NCI-H2196 treated with DMSO at 0.1 percent for 48 hours (cell line): Measurements from ENCODE around the gene OGFOD3.
"Not testable (repeated sequence)": the region's sequence is repeated elsewhere in the genome, so short reads cannot be mapped to it uniquely, and the experiment has no call there.

Experiments used
- DNase-seq: peaks from one replicate; lab custom pipeline; 2025; ENCODE audit not compliant: unreplicated experiment; lab: John Stamatoyannopoulos, UW

OGFOD3 gene

DNA sequence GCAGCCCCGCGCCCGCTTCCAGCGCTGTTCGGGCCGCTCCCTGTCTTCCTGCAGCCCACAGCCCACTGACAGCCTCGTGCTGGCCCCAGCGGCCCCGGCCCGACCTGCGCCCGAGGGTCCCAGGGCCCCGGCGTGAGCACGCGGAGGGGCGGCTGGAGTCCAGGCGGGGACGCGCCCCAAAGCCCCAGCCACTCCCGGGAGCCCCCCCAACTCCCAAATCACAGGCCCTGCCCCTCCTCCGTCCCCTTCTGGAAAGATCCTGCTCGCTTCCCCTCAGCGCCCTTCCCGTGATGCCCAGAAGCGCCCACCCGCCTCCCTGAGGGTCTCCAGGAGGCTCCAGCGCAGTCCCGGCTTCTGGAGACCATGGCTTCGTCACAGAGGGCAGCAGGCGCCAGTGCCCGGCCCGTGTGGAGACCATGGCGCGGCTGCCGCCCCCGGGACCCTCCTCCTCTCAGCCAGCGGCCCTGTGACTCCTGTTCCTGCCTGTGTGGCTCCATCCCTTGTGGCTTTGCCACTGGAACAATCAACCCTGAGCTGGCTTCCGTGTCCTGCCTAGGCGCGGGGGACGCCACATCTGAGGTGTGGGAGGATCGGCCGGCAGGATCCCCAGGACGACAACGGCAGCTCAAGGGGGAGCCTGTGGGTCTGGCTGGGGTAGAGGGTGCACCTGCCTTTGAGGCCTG, 42.9 kb downstream of the OGFOD3 start:
- no peak for DNase-seq

DNA sequence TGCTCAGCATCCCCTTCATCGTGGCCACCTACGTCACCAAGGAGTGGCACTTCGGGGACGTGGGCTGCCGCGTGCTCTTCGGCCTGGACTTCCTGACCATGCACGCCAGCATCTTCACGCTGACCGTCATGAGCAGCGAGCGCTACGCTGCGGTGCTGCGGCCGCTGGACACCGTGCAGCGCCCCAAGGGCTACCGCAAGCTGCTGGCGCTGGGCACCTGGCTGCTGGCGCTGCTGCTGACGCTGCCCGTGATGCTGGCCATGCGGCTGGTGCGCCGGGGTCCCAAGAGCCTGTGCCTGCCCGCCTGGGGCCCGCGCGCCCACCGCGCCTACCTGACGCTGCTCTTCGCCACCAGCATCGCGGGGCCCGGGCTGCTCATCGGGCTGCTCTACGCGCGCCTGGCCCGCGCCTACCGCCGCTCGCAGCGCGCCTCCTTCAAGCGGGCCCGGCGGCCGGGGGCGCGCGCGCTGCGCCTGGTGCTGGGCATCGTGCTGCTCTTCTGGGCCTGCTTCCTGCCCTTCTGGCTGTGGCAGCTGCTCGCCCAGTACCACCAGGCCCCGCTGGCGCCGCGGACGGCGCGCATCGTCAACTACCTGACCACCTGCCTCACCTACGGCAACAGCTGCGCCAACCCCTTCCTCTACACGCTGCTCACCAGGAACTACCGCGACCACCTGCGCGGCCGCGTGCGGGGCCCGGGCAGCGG, 43.6 kb downstream of the OGFOD3 start:
- DNase-seq = no peak

DNA sequence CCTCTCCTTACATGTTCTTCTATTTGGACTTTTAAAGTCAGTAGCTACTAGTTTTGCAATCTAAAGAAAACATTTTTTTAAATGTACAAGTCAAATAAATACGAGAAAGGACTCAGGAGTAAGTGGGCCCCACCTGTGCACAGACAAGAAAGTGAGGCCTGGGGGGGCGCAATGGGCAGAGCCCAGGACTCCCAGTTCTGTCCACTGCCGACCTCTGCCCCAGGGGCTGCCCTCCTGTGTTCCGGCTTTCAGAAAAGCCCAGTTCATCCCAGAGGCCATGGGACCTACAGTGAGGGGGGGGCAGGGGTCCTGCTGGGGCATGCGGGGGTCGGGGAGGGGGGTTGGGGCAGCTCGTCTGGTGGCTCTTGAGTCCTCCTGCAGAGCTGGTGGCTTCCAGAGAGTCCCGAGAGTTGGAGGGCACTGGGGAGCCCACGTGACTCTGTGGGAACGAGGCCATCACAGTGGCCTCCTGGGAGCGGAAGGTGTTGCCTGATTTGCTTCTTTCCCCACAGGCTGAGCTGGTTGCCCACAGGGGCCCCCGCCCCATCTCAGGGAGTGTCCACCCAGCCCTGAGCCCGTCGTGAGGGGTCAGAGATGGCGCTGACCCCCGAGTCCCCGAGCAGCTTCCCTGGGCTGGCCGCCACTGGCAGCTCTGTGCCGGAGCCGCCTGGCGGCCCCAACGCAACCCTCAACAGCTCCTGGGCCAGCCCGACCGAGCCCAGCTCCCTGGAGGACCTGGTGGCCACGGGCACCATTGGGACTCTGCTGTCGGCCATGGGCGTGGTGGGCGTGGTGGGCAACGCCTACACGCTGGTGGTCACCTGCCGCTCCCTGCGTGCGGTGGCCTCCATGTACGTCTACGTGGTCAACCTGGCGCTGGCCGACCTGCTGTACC, 44.4 kb downstream of the OGFOD3 start:
- no peak for DNase-seq

DNA sequence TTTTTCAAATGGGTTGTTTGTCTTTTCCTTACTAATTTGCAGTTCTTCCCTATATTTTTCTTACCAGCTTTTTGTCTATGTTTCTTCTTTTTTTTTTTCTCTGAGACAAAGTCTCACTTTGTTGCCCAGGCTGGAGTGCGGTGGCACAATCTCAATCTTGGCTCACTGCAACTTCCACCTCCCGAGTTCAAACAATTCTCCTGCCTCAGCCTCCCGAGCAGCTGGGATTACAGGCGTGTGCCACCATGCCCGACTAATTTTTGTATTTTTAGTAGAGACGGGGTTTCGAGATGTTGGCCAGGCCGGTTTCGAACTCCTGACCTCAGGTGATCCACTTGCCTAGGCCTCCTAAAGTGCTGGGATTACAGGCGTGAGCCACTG, 45.3 kb downstream of the OGFOD3 start:
- not testable (repeated sequence) for DNase-seq

DNA sequence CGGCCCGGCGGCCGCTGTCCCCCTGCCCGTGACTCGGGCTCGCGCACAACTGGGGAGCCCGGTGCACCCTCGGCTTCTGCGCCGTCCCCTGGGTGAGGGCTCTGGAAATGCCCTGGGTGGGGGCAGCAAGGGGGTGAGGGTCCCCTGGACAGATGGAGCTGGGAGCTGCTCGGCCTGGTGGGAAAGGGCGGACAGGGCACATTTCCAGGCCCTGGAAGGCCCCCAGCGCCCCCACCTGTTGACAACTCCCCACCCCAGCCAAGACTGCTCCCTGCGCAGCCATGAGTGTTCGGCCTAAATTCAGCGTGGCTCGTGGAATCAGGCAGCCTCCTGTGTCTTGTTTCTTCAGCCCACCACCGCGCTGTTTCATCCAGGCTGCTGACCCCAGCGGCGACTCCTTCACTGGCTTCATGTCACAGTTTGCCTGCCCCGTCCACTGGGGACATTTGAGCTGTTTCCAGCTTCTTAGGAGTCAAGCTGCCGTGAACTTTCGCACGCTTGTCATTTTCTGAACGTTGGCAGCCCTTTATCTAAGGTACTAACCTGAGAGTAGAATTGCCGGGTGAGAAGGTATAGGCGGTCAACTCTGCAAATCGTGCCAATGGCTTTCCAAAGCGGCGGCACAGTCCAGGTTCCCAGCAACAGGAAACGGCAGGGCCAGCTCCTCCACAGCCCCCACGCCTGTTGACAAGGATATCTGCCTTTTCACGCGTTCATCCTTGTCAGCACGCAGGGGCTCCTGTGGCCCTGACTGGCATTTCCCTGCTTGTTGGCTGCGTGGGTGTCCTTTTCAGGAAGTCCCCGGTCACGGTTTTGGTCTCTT, 45.9 kb downstream of the OGFOD3 start:
- DNase-seq = no peak

DNA sequence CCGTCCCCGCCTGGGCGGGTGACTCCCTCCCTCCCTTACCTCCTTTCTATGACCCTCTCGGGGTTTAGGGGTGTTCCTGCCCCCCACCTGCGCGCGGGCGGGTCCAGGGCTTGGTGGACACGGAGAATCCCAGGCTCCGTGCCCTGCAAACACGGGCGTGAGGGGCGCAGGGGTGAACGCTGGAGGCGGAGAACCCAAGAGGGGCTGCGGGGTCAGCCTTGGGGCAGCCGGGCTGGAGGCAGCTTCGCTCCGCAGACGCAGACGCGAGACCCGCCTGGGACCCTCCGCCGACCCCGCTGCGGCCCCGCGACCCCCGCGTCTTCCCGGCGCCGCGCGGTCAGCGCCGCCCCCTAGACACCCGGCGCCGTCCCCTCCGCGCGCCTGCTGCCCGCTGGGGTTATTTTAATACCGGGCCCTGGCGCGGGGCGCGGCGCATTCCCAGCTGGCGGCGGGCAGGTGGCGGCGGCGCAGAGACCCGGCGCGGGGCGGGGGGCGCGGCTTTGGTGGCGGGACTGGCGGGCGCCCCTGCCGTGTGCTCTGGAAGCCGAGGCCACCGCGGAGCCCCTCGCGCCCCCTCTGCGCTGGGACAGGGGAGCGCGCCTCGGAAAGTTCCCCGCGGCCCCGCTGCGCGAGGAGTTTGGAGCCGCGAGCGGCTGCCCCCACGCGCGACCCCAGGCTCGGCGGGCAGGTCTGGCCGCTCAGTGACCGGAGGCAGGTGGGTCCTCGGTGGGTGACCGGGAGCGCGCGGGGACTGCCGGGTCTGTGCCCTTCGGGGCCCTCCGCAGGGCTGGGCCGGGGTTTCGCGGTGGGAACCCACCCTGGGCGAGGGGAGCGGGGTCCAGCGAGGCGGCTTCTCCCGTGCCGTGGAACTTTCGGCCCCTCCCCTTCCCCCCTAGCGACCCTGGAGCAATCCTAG, 46.8 kb downstream of the OGFOD3 start, which contains the start of gene UTS2R:
Gene UTS2R (plus strand): TSS at position 433 of the 916 bp plus-strand sequence. CDS start 2,560 bp downstream, outside the sequence.
- no peak for DNase-seq

DNA sequence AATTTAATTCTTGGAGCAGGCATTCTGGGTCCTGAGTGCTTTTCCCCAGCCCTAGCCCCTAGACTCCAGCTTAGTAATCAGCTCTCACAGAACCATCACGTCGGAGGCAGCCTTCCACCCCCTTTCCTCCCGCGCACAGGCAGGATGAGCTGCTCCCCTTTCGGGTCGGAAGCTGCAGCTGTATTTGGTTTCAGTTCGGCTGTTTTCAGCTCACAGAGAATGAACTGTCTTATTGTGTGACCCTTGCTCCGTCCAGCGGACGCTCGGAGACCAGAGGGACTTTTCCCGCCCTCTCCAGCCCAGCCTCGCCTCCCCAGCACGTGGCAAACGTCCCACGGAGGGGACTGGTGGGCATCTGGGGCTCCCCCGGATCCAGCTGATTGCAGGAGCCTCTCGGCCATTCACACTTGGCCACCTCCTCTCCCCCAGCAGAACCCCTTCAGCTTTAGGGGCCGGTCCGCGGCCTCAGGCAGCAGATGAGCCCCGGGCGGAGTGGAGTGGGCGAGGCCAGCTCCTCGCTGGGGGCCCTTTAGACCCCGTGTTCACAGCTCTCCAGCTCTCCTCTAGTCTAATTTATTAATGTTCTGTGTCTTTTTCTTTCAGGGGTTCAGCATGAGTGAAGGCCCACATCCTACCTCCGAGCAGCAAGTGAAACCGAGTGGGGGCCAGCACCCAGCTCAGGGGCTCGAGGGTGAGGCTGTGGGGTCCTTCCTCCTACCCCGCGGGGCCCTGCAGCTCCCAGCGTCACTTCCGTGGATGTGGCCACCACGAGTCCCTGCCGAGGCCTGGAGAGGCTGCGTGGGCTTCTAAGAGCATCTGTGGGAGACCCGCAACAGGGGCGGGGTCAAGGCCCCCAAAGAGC, 47.7 kb downstream of the OGFOD3 start:
- no peak for DNase-seq

DNA sequence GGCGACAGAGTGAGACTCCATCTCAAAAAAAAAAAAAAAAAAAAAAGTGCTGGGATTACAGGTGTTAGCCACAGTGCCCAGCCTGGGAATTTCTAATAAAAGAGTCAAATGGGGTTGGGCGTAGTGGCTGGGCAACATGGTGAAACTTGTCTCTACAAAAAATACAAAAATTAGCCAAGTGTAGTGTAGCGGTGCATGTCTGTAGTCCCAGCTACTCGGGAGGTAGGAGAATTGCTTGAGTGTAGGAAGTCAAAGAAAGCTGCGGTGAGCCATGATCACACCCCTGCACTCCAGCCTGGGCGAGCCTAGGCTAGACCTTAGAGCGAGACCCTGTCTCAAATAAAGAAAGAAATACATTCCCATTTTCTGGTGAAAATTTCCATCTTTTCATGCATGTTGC, 49.2 kb downstream of the OGFOD3 start:
- DNase-seq = no peak

DNA sequence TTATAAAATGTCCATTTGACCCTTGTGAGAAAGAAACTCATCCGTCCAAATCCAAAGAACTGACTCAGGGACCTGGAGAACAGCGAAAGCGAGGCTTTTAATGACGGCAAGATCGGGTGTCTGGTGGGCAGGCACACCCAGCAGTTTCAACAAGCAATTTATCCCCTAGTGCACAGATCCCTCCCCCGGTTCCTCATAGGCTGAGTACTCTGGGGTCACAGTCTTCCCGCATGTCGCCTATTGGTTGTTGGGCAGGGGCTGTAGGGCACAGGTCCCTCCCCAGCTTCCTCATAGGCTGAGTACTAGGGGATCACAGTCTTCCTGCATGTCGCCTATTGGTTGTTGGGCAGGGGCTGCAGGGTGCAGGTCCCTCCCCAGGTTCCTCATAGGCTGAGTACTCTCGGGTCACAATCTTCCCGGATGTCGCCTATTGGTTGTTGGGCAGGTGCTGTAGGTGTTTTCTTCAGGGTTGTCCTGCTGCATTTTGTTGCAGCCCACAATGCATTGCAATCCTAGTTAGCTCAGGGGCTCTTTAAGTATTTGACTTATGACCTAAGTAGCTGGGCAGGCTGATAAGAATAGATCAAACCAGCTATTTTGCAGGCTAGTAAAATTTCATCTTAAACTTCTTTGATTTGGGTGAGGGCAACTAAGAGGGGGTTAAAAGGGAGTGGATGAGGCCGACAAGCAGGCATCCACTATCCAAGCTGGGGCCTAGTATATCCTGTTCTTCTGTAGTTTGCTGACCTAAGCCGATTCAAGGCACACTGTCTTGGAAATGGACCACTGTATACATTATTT, 50.5 kb downstream of the OGFOD3 start:
- DNase-seq = peak; percentile 100

DNA sequence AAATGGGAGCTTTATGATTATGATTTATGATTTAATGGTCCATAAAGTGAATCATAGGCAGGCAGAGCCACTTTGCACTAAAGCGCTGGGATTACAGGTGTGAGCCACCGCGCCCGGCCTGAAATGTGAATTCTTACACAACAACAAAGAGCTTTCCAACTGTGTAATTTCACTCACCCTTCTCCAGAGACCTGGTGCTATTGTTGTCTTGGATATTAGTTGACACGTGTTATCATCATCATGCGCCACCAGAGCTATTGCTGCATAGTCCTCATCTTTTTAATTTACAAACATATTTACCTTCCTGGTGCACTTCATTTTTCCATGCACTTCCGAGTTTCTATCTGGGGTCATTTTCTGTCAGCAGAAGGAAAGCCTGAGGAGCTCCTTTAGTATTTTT, 51.6 kb downstream of the OGFOD3 start:
- DNase-seq = no peak

DNA sequence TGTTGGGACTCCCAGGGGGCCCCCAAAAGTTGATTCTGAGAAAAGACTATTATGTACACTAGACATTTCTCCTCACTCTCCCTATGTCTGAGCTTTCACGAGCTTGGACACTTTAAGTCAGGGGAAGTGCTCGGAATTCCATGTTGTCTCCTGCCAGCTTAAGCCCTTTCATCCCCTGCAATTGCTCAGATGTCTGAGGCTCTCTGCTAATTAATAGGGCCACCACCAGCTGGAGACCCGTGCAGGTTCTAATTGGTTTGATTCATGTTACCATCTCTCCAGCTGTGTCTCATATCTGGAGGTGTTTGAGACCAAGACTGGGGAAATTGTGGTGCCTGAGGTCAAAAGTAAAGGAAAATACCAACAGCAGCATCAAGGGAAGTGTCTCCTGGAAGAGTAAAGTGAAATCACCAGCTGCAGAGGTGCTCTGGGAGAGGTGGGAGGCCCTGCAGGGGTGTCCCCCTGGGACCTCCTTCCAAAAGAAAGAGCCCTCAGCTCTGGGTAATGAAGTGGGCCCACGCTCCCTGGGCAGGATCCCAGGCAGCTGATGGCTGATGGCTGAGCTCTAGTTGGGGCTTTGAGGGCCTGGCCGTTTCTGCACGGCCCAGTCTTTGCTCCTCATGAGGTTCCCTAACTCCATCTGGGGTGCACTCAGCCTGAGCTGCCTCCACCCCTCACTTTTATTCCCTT, 52.6 kb downstream of the OGFOD3 start:
- no peak for DNase-seq

DNA sequence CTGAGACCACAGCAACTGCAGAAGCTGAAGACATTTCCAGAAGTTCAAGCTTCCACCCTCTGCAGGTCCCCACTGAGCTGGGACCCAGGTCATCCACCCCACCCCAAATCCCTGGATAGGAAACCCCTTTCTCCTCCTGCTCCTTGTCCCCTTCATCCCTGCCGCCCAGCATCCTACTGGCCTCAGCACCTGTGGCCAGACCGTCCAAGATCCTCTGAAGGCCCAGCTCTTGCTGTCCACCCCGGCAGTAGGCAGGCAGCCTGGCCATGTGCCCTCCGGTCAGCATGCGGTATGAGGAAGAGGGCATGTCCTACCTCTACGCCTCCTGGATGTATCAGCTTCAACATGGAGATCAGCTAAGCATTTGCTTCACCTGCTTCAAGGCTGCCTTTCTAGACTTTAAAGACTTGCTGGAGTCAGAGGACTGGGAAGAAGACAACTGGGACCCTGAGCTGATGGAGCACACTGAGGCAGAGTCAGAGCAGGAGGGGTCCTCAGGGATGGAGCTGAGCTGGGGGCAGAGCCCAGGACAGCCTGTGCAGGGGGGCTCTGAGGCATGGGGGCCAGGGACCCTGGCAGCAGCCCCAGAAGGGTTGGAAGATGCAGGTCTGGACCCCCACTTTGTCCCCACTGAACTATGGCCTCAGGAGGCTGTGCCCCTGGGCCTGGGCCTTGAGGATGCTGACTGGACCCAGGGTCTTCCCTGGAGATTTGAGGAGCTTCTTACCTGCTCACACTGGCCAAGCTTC, 56.3 kb downstream of the OGFOD3 start:
- no peak for DNase-seq

DNA sequence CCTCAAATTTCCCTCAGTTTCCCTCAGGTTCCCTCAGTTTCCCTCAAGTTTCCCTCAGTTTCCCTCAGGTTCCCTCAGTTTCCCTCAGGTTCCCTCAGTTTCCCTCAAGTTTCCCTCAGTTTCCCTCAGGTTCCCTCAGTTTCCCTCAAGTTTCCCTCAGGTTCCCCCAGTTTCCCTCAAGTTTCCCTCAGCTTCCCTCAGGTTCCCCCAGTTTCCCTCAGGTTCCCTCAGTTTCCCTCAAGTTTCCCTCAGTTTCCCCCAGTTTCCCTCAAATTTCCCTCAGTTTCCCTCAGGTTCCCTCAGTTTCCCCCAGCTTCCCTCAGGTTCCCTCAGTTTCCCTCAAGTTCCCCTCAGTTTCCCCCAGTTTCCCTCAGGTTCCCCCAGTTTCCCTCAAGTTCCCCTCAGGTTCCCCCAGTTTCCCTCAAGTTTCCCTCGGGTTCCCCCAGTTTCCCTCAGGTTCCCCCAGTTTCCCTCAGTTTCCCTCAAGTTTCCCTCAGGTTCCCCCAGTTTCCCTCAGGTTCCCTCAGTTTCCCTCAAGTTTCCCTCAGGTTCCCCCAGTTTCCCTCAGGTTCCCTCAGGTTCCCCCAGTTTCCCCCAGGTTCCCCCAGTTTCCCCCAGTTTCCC, 58.8 kb downstream of the OGFOD3 start:
- DNase-seq = not testable (repeated sequence)

DNA sequence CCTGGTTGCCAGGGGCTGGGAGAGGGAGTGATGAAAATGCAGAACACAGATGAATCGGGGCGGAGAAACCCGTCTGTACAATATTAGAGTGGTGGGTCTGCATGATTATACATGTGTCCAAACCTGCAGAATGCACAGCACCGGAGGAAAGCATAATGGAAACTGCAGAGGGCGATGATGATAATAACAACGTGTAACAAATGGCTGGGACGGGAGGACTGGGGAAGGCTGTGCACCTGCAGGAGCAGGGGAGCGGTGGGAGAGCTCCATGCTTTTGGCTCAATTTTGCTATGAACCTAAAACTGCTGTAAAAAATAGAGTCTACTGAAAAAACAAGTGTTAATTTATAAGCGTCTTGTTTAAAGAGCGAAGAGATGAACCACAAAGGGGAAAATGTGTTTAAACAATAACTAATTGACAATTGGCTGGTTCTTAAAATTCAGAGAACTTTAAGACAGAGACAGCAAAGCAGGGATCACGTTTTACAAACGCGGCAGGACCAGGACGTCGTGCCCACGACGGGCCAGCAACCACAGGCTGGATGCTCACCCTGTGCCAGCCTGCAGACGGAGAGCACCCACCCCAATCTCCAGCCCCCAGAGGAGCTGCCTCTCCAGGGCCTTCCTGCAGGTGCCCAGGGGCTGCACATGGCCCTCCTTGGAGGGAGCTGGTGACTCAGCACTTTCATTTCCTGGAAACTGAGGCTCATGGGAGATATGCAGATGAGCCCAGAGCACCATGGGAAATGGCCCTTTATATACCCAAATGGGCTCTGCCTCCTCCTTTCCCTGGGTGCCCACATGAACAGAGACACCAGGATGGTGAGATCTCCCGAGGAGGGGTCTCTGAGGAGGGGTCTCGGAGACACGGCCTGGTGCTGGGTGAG, 59.7 kb downstream of the OGFOD3 start, which contains the start of gene TEX19:
Gene TEX19 (plus strand): TSS at position 783 of the 886 bp plus-strand sequence. CDS start 2,904 bp downstream, outside the sequence.
- DNase-seq = no peak

DNA sequence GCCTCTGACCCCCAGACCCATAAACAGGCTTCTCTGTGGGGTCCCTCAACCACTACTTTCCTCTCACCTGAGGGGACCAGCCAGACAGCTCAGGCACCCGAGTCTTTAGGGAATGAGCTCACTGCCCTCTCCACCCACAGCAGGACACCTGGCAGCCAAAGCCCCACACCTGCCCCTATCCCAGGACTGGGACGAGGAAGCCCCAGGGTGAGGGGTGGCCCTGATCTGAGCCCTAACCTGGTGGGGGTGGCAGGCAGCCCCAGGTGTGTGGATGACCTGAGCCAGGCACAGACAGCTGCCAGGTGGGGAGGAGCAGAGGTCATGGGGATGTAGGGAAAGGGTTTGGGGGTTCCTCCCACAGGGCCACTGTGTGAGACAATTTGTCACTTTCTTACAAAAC, 61.0 kb downstream of the OGFOD3 start:
- DNase-seq = no peak
